ENCODE results near the gene BCL7B.

- TF ChIP-seq CTCF (IDR thresholded peaks at IDR 0.05) (no peak), POLR2A (IDR thresholded peaks at IDR 0.05) (no peak), POLR2AphosphoS5 (IDR thresholded peaks at IDR 0.05) (no peak)
Observed at GRCh38 chr7:73570521-73570920, 13.0 kb upstream of the BCL7B start.

Measured in breast epithelium (tissue), 3 donors.